Left lung (tissue), 10 donors: Measurements from ENCODE around the gene PTH1R. TPM values are rescaled to one million over a fixed set of nuclear protein-coding genes. Genes with fewer than 3 reads are reported as not detected.
A peak's percentile ranks its signal among the peaks of the same experiment; 100 is the strongest.

Source experiments
- ATAC-seq: fragments of 200-7000 bp; cut with Tn5 transposase; one replicate; pipeline ENCODE4 v1.9.1; 2020; ENCODE audit warnings: moderate library complexity
- DNase-seq, 4 donors: peaks; one replicate each; pipeline ENCODE4 v3.0.0-alpha.2; 2013 to 2020
- H3K27ac ChIP-seq, 2 donors: fragments of 200-600 bp; sonication (generic) in 1 of 2; one replicate each; pipeline versions ENCODE4 v1.5.0 to v1.8.0; 2020 to 2021
- H3K27me3 ChIP-seq, 2 donors: fragments of 200-600 bp; sonication (generic) in 1 of 2; one replicate each; pipeline versions ENCODE4 v1.5.0 to v1.8.0; 2020 to 2021
- H3K36me3 ChIP-seq, 2 donors: fragments of 200-600 bp; sonication (generic) in 1 of 2; one replicate each; pipeline versions ENCODE4 v1.5.0 to v1.8.0; 2020 to 2021
- H3K4me1 ChIP-seq, 2 donors: fragments of 200-600 bp; one replicate each; pipeline ENCODE4 v1.8.0; 2021
- H3K4me3 ChIP-seq, 2 donors: fragments of 200-600 bp; sonication (generic) in 1 of 2; one replicate each; pipeline versions ENCODE4 v1.5.0 to v1.8.0; 2020 to 2021; ENCODE audit warnings: mild to moderate bottlenecking in 1 of 2
- H3K9me3 ChIP-seq, 2 donors: fragments of 200-600 bp; sonication (generic) in 1 of 2; one replicate each; pipeline versions ENCODE4 v1.5.0 to v1.8.0; 2020 to 2021
- CTCF ChIP-seq, 2 donors: fragments of 200-600 bp; sonication (generic) in 1 of 2; IDR thresholded peaks; one replicate each; pipeline versions ENCODE4 v1.5.0 to v1.8.0; 2021; ENCODE audit warnings: antibody characterized with exemption in 2 of 2
- intact Hi-C, 2 donors: fragments of 100-400 bp; cut with DNase I; formaldehyde crosslinking; loops; one replicate each; pipeline versions ENCODE4 v1.11.2 to v1.14.2; 2022
- polyA plus RNA-seq, 6 donors: library from polyadenylated mRNA; unstranded; fragments of 120-200 nt; gene quantifications; one replicate each; pipeline ENCODE4 v1.2.1, GENCODE V29; 2013; ENCODE audit not compliant: insufficient read length in 6 of 6
- total RNA-seq, 2 donors: library from RNA; stranded (reverse); fragmentation: NEBNext Ultra II Directional; extraction: Animal tissue kit (Norgen Biotek cat#: 25700); gene quantifications; one replicate each; pipeline ENCODE4 v1.2.1, GENCODE V29; 2021
- donor health status: DM: no; HTN: yes; CAD: no.
- donor health status: DM: no; HTN: no; CAD: no.

The PTH1R gene
- total and polyA plus RNA-seq, 8 donors: 12.0 to 131 (median 73.6) TPM

- TF ChIP-seq CTCF (IDR thresholded peaks at IDR 0.05): no peak
Measured at GRCh38 chr3:46856576-46857471, 20.7 kb upstream of the PTH1R start.

GRCh38 chr3:46857485-46858341 is 19.8 kb upstream of the PTH1R start:
- no peaks in the 10 kb centered on the region for H3K36me3 ChIP-seq
- no peak overlapping the region for H3K27ac ChIP-seq
- intact Hi-C loops: no loop called here
- no peak for TF ChIP-seq CTCF (IDR thresholded peaks at IDR 0.05)
- no peak overlapping the region for H3K4me3 ChIP-seq
- H3K4me1 ChIP-seq: no peaks in the 10 kb centered on the region
- ATAC-seq (no peak), DNase-seq (peak in 1 of 4 donors; percentile 10)
- no peaks in the 10 kb centered on the region for H3K9me3 ChIP-seq
- peaks cover 0 to 7% of the 10 kb centered on the region in 2 donors for H3K27me3 ChIP-seq

More at GRCh38 chr3:46856576-46857471, 20.7 kb upstream of the PTH1R start:
- H3K27ac ChIP-seq: no peak overlapping the region
- DNase-seq (peak in 1 of 4 donors; percentile 26), ATAC-seq (no peak)
- peaks cover 0 to 7% of the 10 kb centered on the region in 2 donors for H3K27me3 ChIP-seq
- H3K9me3 ChIP-seq: no peaks in the 10 kb centered on the region
- no peaks in the 10 kb centered on the region for H3K36me3 ChIP-seq
- intact Hi-C loops: no loop called here
- no peaks in the 10 kb centered on the region for H3K4me1 ChIP-seq
- no peak overlapping the region for H3K4me3 ChIP-seq

- Histone ChIP-seq H3K4me3 (no peak overlapping the region), H3K9me3 (no peaks in the 10 kb centered on the region), H3K4me1 (no peaks in the 10 kb centered on the region), H3K27ac (no peak overlapping the region), H3K36me3 (no peaks in the 10 kb centered on the region), H3K27me3 (peaks cover 0 to 7% of the 10 kb centered on the region in 2 donors)
- DNase-seq: peak in 1 of 4 donors; percentile 19
- no peak for TF ChIP-seq CTCF (IDR thresholded peaks at IDR 0.05)
- intact Hi-C loops: no loop called here
- no peak for ATAC-seq
Measured at GRCh38 chr3:46858456-46858855, 19.1 kb upstream of the PTH1R start.

GRCh38 chr3:46859001-46859710 is 18.4 kb upstream of the PTH1R start:
- intact Hi-C loops: no loop called here
- DNase-seq (peak in 2 of 4 donors; percentile 22 to 55), ATAC-seq (no peak)
- Histone ChIP-seq H3K4me3 (no peak overlapping the region), H3K27ac (no peak overlapping the region), H3K4me1 (no peaks in the 10 kb centered on the region), H3K27me3 (peaks cover 0 to 7% of the 10 kb centered on the region in 2 donors), H3K9me3 (no peaks in the 10 kb centered on the region), H3K36me3 (no peaks in the 10 kb centered on the region)
- no peak for TF ChIP-seq CTCF (IDR thresholded peaks at IDR 0.05)
